ENCODE results near the gene TARM1.
A peak's percentile ranks its signal among the peaks of the same experiment; 100 is the strongest.
"Not testable (repeated sequence)": the region's sequence is repeated elsewhere in the genome, so short reads cannot be mapped to it uniquely, and the experiment has no call there.

Gene TARM1

GRCh38 chr19:54096617-54097106, 15.5 kb upstream of the TARM1 start:
- DNase-seq: no peak
- no peaks in the 10 kb centered on the region for H3K36me3 ChIP-seq (replicated peaks; ENCODE audit: insufficient read depth, low read length)
- H4K20me1 ChIP-seq (ENCODE audit: insufficient read depth, low read length): no peaks in the 10 kb centered on the region
- H3K4me3 ChIP-seq (ENCODE audit: low read length): no peak overlapping the region; the same call in 1 of the 2 replicates
- H3K79me2 ChIP-seq (ENCODE audit: low read length): no peaks in the 10 kb centered on the region
- no peaks in the 10 kb centered on the region for H3F3A ChIP-seq (ENCODE audit: insufficient read depth, low read length)
- no peaks in the 10 kb centered on the region for H3K4me1 ChIP-seq (ENCODE audit: low read length)
- H3K9me2 ChIP-seq (replicated peaks; ENCODE audit: insufficient read depth, low read length): no peaks in the 10 kb centered on the region
- no peaks in the 10 kb centered on the region for H3K9me3 ChIP-seq (replicated peaks; ENCODE audit: insufficient read depth, low read length)
- peak overlapping the region; percentile 51; the same call in 1 of the 2 replicates for H2AFZ ChIP-seq (ENCODE audit: low read length)
- peaks cover 25% of the 10 kb centered on the region for H3K27me3 ChIP-seq (replicated peaks; ENCODE audit: insufficient read depth, low read length)
- no peak overlapping the region for H3K9ac ChIP-seq (ENCODE audit: low read length)
- no peak overlapping the region; the same call in 1 of the 2 replicates for H3K4me2 ChIP-seq (ENCODE audit: low read depth, low read length)
- TF ChIP-seq CTCF (IDR thresholded peaks at IDR 0.05; ENCODE audit: low read length) (no peak), EZH2 (optimal IDR thresholded peaks at IDR 0.05; ENCODE audit: low read depth, low read length) (no peak), EZH2phosphoT487 (IDR thresholded peaks at IDR 0.05; ENCODE audit: low read length) (no peak)
- no peak overlapping the region for H3K27ac ChIP-seq (ENCODE audit: low read length)

- not testable (repeated sequence) for H3K27ac ChIP-seq (ENCODE audit: low read length); H3K36me3 ChIP-seq (replicated peaks; ENCODE audit: insufficient read depth, low read length); DNase-seq; H3K9ac ChIP-seq (ENCODE audit: low read length); H3K4me2 ChIP-seq (ENCODE audit: low read depth, low read length); H2AFZ ChIP-seq (ENCODE audit: low read length); H3K79me2 ChIP-seq (ENCODE audit: low read length); H3K9me2 ChIP-seq (replicated peaks; ENCODE audit: insufficient read depth, low read length); H4K20me1 ChIP-seq (ENCODE audit: insufficient read depth, low read length); H3K9me3 ChIP-seq (replicated peaks; ENCODE audit: insufficient read depth, low read length); H3K4me3 ChIP-seq (ENCODE audit: low read length); H3K4me1 ChIP-seq (ENCODE audit: low read length); H3F3A ChIP-seq (ENCODE audit: insufficient read depth, low read length)
- peaks cover 25% of the 10 kb centered on the region for H3K27me3 ChIP-seq (replicated peaks; ENCODE audit: insufficient read depth, low read length)
Measured at GRCh38 chr19:54095859-54096616, 14.9 kb upstream of the TARM1 start.

- H3K4me2 ChIP-seq (ENCODE audit: low read depth, low read length): no peak overlapping the region
- no peak overlapping the region for H3K27ac ChIP-seq (ENCODE audit: low read length)
- H4K20me1 ChIP-seq (ENCODE audit: insufficient read depth, low read length): no peaks in the 10 kb centered on the region
- no peak overlapping the region for H3K4me3 ChIP-seq (ENCODE audit: low read length)
- no peak overlapping the region for H2AFZ ChIP-seq (ENCODE audit: low read length)
- H3K9ac ChIP-seq (ENCODE audit: low read length): no peak overlapping the region
- no peaks in the 10 kb centered on the region for H3F3A ChIP-seq (ENCODE audit: insufficient read depth, low read length)
- no peaks in the 10 kb centered on the region for H3K9me3 ChIP-seq (replicated peaks; ENCODE audit: insufficient read depth, low read length)
- TF ChIP-seq EZH2 (optimal IDR thresholded peaks at IDR 0.05; ENCODE audit: low read depth, low read length): no peak
- no peak for TF ChIP-seq EZH2phosphoT487 (IDR thresholded peaks at IDR 0.05; ENCODE audit: low read length)
- no peak for TF ChIP-seq CTCF (IDR thresholded peaks at IDR 0.05; ENCODE audit: low read length)
- H3K27me3 ChIP-seq (replicated peaks; ENCODE audit: insufficient read depth, low read length): peaks cover 24% of the 10 kb centered on the region
- no peaks in the 10 kb centered on the region for H3K9me2 ChIP-seq (replicated peaks; ENCODE audit: insufficient read depth, low read length)
- DNase-seq: no peak
- H3K79me2 ChIP-seq (ENCODE audit: low read length): no peaks in the 10 kb centered on the region
- no peaks in the 10 kb centered on the region for H3K36me3 ChIP-seq (replicated peaks; ENCODE audit: insufficient read depth, low read length)
- no peaks in the 10 kb centered on the region for H3K4me1 ChIP-seq (ENCODE audit: low read length)
Measured at GRCh38 chr19:54095136-54095858, 14.1 kb upstream of the TARM1 start.

Measured in MM.1S (cell line).